Loucy (cell line): ENCODE measurements around the gene SLC29A1.
"Not testable (repeated sequence)": the region's sequence is repeated elsewhere in the genome, so short reads cannot be mapped to it uniquely, and the experiment has no call there.

Source experiments
- H2AFZ ChIP-seq: fragments of 200-600 bp; sonication (generic); 2 replicates; pipeline ENCODE4 v1.6.0; 2016; ENCODE audit warnings: antibody characterized with exemption, mild to moderate bottlenecking, low read length, moderate library complexity
- H3F3A ChIP-seq: fragments of 200-600 bp; 2 replicates; pipeline ENCODE4 v1.6.0; 2016; ENCODE audit warnings: antibody characterized with exemption, low read depth, mild to moderate bottlenecking
- H3K27me3 ChIP-seq: fragments of 200-600 bp; sonication (generic); 2 replicates; pipeline ENCODE4 v1.6.1; 2014; ENCODE audit warnings: low read length, mild to moderate bottlenecking; ENCODE audit not compliant: insufficient read depth, poor library complexity, severe bottlenecking
- H3K36me3 ChIP-seq: fragments of 200-600 bp; sonication (generic); 2 replicates; pipeline ENCODE4 v1.6.1; 2016; ENCODE audit warnings: low read length; ENCODE audit not compliant: insufficient read depth
- H3K4me1 ChIP-seq: fragments of 200-600 bp; sonication (generic); 2 replicates; pipeline ENCODE4 v1.5.1; 2014; ENCODE audit warnings: low read length, mild to moderate bottlenecking; ENCODE audit not compliant: insufficient read depth, poor library complexity, severe bottlenecking
- H3K4me2 ChIP-seq: fragments of 200-600 bp; sonication (generic); 2 replicates; pipeline ENCODE4 v1.6.0; 2014; ENCODE audit warnings: antibody characterized with exemption, low read length, low read depth, mild to moderate bottlenecking; ENCODE audit not compliant: poor library complexity, severe bottlenecking
- H3K4me3 ChIP-seq: fragments of 200-600 bp; sonication (generic); 2 replicates; pipeline ENCODE4 v1.5.1; 2014; ENCODE audit warnings: low read length, mild to moderate bottlenecking, mixed read lengths; ENCODE audit not compliant: poor library complexity, severe bottlenecking
- H3K79me2 ChIP-seq: fragments of 200-600 bp; sonication (generic); 2 replicates; pipeline ENCODE4 v1.6.1; 2014; ENCODE audit warnings: low read length; ENCODE audit not compliant: insufficient read depth
- H3K9ac ChIP-seq: fragments of 200-600 bp; sonication (generic); 2 replicates; pipeline ENCODE4 v1.6.0; 2014; ENCODE audit warnings: mild to moderate bottlenecking, low read depth, low read length, moderate library complexity; ENCODE audit not compliant: poor library complexity, severe bottlenecking
- H3K9me2 ChIP-seq: fragments of 200-600 bp; sonication (generic); replicated peaks from 2 replicates; pipeline ENCODE4 v1.6.1; 2016; ENCODE audit warnings: low read depth, low read length, mixed read lengths
- H3K9me3 ChIP-seq: fragments of 200-600 bp; sonication (generic); 2 replicates; pipeline ENCODE4 v1.6.1; 2014; ENCODE audit warnings: mild to moderate bottlenecking, antibody characterized with exemption, low read length, low read depth; ENCODE audit not compliant: insufficient read depth
- H4K20me1 ChIP-seq: fragments of 200-600 bp; sonication (generic); 2 replicates; pipeline ENCODE4 v1.6.0; 2014; ENCODE audit warnings: antibody characterized with exemption, low read length, mild to moderate bottlenecking; ENCODE audit not compliant: insufficient read depth, poor library complexity, severe bottlenecking
- EZH2phosphoT487 ChIP-seq: fragments of 200-600 bp; IDR thresholded peaks from 2 replicates; pipeline ENCODE4 v1.6.1; 2018; ENCODE audit warnings: antibody characterized with exemption, mild to moderate bottlenecking, moderate library complexity, borderline replicate concordance
- TF ChIP-seq, protein P1 (sequence below): fragments of 200-600 bp; sonication (generic); conservative IDR thresholded peaks from 2 replicates; pipeline ENCODE4 v1.5.1; 2014; ENCODE audit warnings: mild to moderate bottlenecking, antibody characterized with exemption, low read length

SLC29A1 gene

DNA sequence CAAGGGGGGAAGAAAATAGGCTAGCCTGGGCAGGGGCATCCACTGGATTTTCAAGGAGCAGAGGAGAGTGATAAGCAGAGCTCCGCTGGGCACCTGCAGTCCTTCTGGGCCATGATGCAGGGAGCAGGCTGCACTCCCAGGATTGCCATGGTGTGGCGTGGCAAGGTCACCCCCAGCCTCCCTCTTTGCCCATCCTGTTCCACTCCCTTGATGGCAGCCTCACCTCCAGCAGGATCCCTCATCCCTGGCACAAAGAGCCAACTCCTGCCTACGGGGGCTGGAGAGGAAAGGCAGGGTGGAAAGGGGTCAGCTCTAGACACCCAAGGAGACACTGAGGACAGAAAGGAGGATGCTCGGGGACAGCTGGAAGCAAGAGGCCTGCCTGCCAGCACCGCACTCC, 29.1 kb upstream of the SLC29A1 start:
- H4K20me1 ChIP-seq = no peaks in the 10 kb centered on the region
- H3K9me2 ChIP-seq = no peaks in the 10 kb centered on the region
- no peaks in the 10 kb centered on the region for H3F3A ChIP-seq
- no peaks in the 10 kb centered on the region for H3K36me3 ChIP-seq
- H3K4me2 ChIP-seq = no peak overlapping the region
- no peaks in the 10 kb centered on the region for H3K79me2 ChIP-seq
- H3K4me1 ChIP-seq = peaks cover 11% of the 10 kb centered on the region
- no peak overlapping the region for H2AFZ ChIP-seq
- no peaks in the 10 kb centered on the region for H3K9me3 ChIP-seq
- TF ChIP-seq, protein P1, sequence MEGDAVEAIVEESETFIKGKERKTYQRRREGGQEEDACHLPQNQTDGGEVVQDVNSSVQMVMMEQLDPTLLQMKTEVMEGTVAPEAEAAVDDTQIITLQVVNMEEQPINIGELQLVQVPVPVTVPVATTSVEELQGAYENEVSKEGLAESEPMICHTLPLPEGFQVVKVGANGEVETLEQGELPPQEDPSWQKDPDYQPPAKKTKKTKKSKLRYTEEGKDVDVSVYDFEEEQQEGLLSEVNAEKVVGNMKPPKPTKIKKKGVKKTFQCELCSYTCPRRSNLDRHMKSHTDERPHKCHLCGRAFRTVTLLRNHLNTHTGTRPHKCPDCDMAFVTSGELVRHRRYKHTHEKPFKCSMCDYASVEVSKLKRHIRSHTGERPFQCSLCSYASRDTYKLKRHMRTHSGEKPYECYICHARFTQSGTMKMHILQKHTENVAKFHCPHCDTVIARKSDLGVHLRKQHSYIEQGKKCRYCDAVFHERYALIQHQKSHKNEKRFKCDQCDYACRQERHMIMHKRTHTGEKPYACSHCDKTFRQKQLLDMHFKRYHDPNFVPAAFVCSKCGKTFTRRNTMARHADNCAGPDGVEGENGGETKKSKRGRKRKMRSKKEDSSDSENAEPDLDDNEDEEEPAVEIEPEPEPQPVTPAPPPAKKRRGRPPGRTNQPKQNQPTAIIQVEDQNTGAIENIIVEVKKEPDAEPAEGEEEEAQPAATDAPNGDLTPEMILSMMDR = no peak
- TF ChIP-seq EZH2phosphoT487 = no peak
- no peak overlapping the region for H3K4me3 ChIP-seq
- no peaks in the 10 kb centered on the region for H3K27me3 ChIP-seq
- H3K9ac ChIP-seq = no peak overlapping the region

DNA sequence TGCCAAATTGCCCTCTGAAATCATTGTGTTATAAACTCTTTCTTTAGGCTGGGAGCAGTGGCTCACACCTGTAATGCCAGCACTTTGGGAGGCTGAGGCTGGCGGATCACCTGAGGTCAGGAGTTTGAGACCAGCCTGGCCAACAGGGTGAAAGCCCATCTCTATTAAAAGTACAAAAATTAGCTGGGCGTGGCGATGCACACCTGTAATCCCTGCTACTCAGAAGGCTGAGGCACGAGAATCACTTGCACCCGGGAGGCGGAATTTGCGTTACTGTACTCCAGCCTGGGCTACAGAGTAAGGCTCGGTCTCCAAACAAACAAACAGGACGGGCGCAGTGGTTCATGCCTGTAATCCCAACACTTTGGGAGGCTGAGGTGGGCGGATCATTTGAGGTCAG, 27.0 kb upstream of the SLC29A1 start:
- H2AFZ ChIP-seq, H3K4me3 ChIP-seq, H3K79me2 ChIP-seq, H3F3A ChIP-seq, H3K36me3 ChIP-seq, H3K9ac ChIP-seq, H3K27me3 ChIP-seq, H3K9me2 ChIP-seq, H3K9me3 ChIP-seq, H3K4me2 ChIP-seq, H4K20me1 ChIP-seq: not testable (repeated sequence)
- H3K4me1 ChIP-seq = peaks cover 21% of the 10 kb centered on the region

DNA sequence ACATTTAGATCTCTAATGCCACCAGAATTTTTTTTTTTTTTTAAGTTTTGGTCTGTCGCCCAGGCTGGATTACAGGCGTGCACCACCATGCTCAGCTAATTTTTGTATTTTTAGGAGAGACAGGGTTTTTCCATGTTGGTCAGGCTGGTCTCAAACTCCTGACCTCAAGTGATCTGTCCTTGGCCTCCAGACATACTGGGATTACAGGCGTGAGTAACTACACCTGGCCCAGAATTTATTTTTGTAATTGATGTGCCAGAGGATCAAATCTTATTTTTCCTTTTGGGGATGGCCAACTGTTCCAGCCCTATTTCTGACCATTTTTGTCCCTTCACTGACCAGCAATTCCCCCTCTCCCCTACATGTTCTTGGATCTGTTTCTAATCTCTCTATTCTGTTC, 24.7 kb upstream of the SLC29A1 start:
- no peak overlapping the region for H3K9ac ChIP-seq
- H3K79me2 ChIP-seq = no peaks in the 10 kb centered on the region
- TF ChIP-seq, protein P1 = no peak
- TF ChIP-seq EZH2phosphoT487 = no peak
- H3K27me3 ChIP-seq = no peaks in the 10 kb centered on the region
- no peak overlapping the region for H2AFZ ChIP-seq
- H4K20me1 ChIP-seq = no peaks in the 10 kb centered on the region
- H3F3A ChIP-seq = no peaks in the 10 kb centered on the region
- H3K9me2 ChIP-seq = no peaks in the 10 kb centered on the region
- H3K36me3 ChIP-seq = no peaks in the 10 kb centered on the region
- H3K4me1 ChIP-seq = peaks cover 14% of the 10 kb centered on the region
- H3K4me3 ChIP-seq = no peak overlapping the region
- H3K9me3 ChIP-seq = no peaks in the 10 kb centered on the region
- no peak overlapping the region for H3K4me2 ChIP-seq

DNA sequence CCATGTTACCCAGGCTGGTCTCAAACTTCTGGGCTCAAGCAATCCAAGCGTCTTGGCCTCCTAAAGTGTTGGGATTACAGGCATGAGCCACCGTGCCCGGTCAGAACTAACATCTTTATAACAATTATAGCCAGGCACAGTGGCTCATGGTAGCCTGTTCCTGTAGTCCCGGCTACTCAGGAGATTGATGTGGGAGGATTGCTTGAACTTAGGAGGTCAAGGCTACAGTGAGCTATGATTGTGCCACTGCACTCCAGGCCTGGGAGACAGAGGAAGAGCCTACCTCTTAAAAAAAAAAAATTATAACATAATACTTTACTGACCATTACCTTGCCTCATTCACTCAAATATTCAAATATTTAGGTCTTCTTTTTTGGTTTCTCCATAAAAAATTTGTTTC, 23.5 kb upstream of the SLC29A1 start:
- Histone ChIP-seq H2AFZ (no peak overlapping the region), H3F3A (no peaks in the 10 kb centered on the region), H3K36me3 (no peaks in the 10 kb centered on the region), H4K20me1 (no peaks in the 10 kb centered on the region), H3K4me3 (no peak overlapping the region), H3K79me2 (no peaks in the 10 kb centered on the region), H3K27me3 (no peaks in the 10 kb centered on the region), H3K9ac (no peak overlapping the region), H3K9me2 (no peaks in the 10 kb centered on the region), H3K9me3 (no peaks in the 10 kb centered on the region), H3K4me1 (peaks cover 24% of the 10 kb centered on the region), H3K4me2 (no peak overlapping the region)
- TF ChIP-seq EZH2phosphoT487 = no peak
